Measurements from ENCODE around the gene MPST.

The MPST gene

DNA sequence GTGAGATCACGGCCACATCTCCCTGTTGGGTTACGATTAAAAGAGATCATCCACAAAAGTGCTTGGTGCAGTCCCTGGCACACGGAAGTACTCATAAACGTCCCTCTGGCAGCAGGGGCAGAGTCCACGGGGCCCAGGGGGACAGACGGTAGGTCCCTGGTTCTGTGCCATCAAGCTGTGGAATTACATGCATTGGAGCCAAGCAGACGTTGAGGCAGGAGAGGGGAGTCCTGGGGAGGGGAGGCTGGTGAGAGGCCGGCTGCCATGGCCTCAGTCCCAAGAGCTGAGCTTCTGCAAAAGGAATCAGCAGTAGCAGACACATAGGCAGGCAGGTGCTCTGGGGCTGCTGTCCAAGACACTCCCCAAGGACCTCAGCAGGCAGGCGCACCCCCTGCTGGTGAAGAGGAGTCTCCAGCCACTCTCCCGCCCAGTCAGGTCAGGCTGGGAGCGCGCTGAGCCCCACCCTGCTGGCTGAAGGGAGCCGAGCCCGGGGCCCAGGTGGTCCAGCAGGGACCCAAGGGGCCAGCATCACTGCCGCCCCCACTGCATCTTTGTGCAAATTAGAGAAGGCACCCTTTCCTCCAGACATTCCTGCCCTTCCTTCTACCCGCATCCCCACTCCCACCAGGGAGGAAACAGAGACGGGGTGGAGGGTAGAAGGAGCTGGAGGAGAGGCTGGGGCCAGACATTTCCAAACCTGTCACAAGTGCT lies 24.4 kb downstream of the MPST start:
- DNase-seq (ENCODE audit: low spot score) (peak; percentile 26), FAIRE-seq (no peak)

DNA sequence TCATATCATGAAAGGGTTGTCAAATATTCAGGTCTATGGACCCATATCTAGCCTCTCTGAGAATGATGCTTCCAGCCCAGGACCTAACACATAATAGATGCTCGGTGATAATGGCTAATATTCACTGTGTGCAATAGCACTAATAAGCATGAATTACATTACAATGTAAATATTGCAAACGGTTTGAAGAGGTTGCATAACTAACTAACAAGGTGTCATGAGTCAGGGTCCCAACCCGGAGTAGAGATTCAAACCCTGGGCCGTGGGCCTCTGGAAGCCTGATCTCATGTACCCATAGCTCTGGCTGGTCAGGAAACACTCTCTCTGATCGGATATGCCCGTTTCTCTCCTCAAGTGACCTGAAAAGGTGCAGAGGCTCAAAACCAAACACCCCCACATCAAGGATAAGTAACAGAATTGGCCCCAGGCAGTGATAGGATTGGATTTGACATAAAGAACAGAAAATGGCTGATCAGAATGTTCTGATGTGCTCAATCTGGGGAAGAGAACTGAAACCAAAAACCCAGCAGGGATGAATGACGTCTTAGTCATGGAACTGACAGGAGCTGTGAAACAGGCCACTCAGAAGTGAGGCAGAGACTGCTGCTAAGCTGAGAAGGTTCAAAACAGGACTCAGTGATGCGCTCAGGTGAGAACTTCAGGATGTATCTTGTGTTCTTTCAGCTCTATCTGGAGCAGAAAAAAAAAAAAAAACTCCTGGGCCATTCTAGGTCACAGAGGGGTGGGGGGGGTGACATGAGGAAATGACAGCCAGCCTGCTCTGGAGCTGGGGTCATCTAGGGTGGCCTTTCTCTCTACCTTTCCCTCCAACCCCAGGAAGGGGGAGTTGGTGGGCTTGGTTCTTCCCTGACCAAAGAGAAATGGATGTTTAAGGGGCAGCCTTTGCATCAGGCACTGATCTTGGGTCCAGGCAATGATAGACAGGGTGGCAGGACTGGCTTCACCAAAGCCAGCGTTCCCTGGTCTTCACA lies 25.4 kb downstream of the MPST start:
- DNase-seq (ENCODE audit: low spot score), result peak; percentile 3
- FAIRE-seq, result no peak

GRCh38 chr22:37045958-37046357 lies 26.4 kb downstream of the MPST start:
- no peak for FAIRE-seq

DNA sequence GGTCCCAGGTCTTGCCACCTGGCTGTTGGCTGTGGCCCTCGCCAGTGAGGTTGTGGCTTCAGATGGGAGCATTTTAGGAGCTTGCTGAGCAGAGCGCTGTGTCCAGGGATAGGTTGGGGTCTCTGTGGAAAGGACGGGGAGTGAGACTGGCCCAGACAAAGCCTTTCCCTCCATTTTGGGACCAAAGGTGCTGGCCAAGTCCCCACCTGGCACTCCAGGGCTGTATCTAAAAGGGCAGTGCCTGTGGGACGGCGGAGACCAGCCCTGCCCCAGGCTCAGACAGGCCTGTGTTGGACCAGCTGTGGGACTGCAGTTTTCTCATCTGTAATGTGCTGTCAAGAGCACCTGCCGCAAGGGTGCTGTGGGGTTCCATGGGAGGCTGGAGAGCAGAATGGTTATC lies 27.0 kb downstream of the MPST start:
- FAIRE-seq (no peak), DNase-seq (ENCODE audit: low spot score) (no peak)

More at GRCh38 chr22:37045958-37046357, 26.4 kb downstream of the MPST start:
- DNase-seq (ENCODE audit: low spot score), result peak; percentile 8

DNA sequence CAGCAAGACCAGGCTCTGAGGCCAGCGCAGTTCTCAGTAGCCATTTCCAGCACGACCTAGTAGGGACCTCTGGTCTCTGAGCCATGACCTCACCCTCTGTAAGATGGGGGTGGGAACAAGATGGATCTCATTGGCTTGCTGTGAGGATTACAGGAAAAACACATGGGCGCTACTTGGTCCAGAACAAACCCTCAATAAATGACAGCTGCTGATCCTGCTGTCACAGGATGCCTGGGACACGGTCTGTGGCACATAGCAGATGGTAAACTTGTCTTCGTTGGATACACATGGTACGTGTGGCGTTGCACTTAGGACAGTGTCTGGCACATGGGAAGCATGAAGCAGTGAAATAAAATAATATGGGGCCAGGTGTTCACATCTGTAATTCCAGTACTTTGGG lies 27.5 kb downstream of the MPST start:
- no peak for FAIRE-seq

GRCh38 chr22:37048133-37048532 lies 28.6 kb downstream of the MPST start:
- DNase-seq (ENCODE audit: low spot score) (no peak), FAIRE-seq (no peak)

More for the DNA sequence above, 27.5 kb downstream of the MPST start:
- no peak for DNase-seq (ENCODE audit: low spot score)

DNA sequence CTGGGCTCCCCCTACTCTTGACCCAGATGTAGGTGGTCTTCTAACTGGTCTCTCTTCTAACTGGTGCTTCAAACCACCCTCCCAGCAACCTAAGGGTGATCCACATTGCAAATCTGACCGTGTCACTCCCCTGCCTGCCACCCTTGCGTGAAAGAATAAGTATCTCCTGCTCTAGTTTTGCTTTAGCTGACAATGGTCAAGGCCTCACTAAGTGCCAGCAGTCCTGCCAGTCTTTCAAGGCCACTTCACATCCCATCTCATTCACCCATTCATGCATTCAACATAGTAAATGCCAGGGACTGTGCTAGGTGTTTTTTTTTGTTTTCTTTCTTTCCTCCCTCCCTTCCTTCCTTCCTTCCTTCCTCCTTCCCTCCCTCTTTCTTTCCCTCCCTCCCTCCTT lies 29.7 kb downstream of the MPST start:
- DNase-seq (ENCODE audit: low spot score), result no peak
- FAIRE-seq, result no peak

DNA sequence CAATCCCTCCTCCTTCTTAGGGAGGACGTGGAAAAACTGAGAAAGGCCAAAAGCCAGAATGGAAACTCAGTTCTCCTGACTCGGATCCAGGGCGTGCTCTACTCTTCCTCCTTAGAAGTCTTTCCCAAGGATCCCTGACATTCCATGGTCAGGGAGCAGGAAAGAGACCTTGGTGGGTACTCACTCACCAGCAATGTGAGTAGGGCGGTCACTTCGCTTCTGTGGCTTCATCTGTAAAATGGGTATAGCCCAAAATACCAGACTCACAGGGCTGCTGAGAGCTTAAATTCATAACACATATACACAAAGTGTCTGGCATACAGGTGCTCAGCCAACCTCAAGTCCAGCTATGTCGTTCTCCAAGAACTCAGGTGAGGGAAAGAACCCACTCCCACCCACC lies 31.4 kb downstream of the MPST start:
- DNase-seq (ENCODE audit: low spot score), result no peak
- FAIRE-seq, result no peak

DNA sequence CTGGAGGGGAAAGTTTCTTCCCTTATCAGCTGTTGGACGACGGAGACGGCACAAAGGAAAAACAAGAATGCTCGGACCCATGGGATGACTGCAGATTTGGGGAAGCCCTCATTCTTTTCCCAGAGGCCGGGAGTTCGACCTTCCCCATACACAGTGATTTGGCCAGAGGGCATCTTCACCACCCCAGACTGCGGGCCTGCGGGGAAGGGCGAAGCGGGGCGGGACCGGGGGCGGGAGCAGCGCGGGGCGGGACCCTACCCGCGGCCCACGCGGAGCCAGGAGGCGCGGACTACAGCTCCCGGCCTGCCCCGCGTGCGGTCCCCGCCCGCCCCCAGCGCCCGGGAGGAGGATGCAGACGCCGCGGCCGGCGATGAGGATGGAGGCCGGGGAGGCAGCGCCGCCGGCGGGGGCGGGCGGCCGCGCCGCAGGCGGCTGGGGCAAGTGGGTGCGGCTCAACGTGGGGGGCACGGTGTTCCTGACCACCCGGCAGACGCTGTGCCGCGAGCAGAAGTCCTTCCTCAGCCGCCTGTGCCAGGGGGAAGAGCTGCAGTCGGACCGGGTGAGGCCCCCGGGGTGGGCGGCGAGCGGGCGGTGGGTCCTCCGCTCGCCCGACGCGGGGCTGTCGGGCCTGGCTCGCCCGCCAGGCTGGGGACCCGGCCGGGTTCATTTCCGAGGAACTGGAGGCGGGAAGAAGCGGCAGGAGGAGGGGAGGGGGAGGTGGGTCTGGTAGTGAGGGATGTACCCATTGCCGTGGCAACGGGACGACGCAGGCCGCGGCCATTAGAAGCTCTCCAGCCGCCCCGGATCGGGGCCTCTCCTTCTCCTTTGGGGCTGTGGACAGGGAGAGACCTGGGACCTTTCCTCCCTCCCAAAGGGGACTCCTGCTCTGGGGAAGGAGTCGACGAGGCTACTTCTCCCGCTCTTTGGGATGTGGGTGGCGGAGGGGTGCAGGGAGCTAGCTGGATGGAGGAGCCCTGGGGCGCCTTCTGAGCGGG lies 32.1 kb downstream of the MPST start, which contains the start of gene KCTD17:
TSS of gene KCTD17 (plus strand) at position 352 of the 995 bp plus-strand sequence. CDS start at position 371, 19 bp downstream.
- no peak for FAIRE-seq
- peak; percentile 12 for DNase-seq (ENCODE audit: low spot score)

- DNase-seq (ENCODE audit: low spot score) (no peak), FAIRE-seq (no peak)
Measured at GRCh38 chr22:37052386-37053309, 33.1 kb downstream of the MPST start.

DNA sequence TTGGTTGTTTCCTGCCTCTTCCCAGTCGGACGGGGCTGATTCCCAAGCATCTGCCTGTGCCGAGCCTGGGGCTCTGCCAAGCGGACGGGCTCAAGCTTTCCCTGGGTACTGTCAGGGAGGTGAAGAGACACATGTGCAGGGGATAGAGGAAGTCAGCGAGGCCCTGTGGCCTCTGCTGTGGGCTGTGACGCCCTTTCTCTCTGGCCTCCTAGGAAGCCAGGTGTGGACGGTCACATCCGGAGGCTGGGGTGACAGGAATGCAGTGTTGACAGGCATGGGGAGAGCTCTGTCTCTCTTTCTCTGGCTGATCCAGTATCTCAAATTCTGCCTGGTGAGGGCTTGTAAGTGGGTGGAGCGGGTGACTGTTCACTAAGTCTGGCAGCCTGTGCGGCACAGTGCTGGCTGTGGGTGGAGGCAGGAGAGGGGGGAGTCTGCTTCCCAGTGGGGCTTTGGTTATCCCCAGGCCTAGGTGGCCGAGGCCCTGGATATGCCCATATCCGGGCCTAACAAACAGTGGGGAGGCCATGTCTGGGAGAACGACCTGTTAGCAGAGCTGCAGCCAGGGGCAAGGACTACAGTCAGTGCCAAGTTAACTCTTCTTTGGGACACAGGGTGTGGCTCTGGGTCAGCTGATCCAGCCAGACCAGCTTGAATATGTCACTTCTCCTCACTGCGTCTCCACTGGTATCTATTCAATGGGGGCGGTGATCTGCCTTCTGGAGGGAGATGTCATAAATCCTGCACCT lies 33.9 kb downstream of the MPST start:
- no peak for FAIRE-seq
- no peak for DNase-seq (ENCODE audit: low spot score)

DNA sequence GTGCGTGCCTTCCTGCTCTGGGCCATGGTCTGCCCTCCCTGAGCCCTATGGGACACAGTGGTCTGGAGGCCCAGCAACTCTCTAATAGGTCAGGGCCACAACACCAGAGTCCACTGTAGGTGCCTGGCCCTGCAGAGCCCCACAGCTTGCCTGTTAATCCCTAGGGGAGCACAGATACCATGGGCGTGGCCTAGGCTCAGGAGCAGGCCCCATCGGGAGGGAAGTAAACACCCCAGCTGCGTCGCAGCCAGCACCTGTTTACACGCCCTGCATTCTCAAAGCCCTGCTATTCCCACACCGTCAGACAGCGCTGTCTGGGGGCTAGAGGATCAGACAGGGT lies 34.5 kb downstream of the MPST start:
- DNase-seq (ENCODE audit: low spot score), result no peak
- no peak for FAIRE-seq

- FAIRE-seq, result no peak
- DNase-seq (ENCODE audit: low spot score), result no peak
Measured at GRCh38 chr22:37054600-37055365, 35.2 kb downstream of the MPST start.

DNA sequence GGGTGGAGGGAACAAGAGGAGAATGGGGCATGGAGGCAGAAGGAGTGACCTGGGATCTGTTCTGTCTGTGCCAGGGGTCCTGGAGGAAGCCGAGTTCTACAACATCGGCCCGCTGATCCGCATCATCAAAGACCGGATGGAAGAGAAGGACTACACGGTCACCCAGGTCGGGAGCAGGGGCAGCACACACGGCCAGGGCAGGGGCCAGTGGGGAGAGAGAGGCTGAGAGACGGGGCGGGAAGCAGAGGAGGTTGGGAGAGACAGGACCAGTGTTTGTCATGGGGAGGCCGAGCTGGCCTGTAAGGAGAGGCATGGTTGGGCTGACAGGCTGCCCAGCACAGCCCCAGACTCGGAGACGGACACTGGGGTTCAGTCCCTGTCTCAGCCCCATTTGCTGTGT lies 36.7 kb downstream of the MPST start:
- no peak for FAIRE-seq
- DNase-seq (ENCODE audit: low spot score), result no peak

- FAIRE-seq (no peak), DNase-seq (ENCODE audit: low spot score) (no peak)
Measured at GRCh38 chr22:37057226-37057625, 37.7 kb downstream of the MPST start.

- no peak for FAIRE-seq
- no peak for DNase-seq (ENCODE audit: low spot score)
Measured at GRCh38 chr22:37057796-37058510, 38.4 kb downstream of the MPST start.

GRCh38 chr22:37058917-37059701 lies 39.6 kb downstream of the MPST start:
- DNase-seq (ENCODE audit: low spot score) (no peak), FAIRE-seq (no peak)
